Measurements from ENCODE around the gene PSME4.
A peak's percentile ranks its signal among the peaks of the same experiment; 100 is the strongest.

Gene PSME4

GRCh38 chr2:53970724-53971602, at the start of gene PSME4:
Gene PSME4 (minus strand): TSS chr2:53970993. CDS start chr2:53970784, 209 bp downstream.
- peak; percentile 91 for DNase-seq (ENCODE audit: low spot score)

- no peak for DNase-seq (ENCODE audit: low spot score)
Observed at GRCh38 chr2:54015798-54016699, 45.3 kb upstream of the PSME4 start.

GRCh38 chr2:54013996-54014395, 43.2 kb upstream of the PSME4 start:
- no peak for DNase-seq (ENCODE audit: low spot score)

- no peak for DNase-seq (ENCODE audit: low spot score)
Observed at GRCh38 chr2:54012538-54013141, 41.8 kb upstream of the PSME4 start.

- no peak for DNase-seq (ENCODE audit: low spot score)
Observed at GRCh38 chr2:54009549-54009948, 38.8 kb upstream of the PSME4 start.

GRCh38 chr2:54008439-54008838, 37.6 kb upstream of the PSME4 start:
- DNase-seq (ENCODE audit: low spot score), result no peak

- DNase-seq (ENCODE audit: low spot score), result no peak
Observed at GRCh38 chr2:54000524-54000923, 29.7 kb upstream of the PSME4 start.

- DNase-seq (ENCODE audit: low spot score), result no peak
Observed at GRCh38 chr2:54000122-54000521, 29.3 kb upstream of the PSME4 start.

GRCh38 chr2:53998834-53999233, 28.0 kb upstream of the PSME4 start:
- no peak for DNase-seq (ENCODE audit: low spot score)

GRCh38 chr2:53994818-53995808, 24.3 kb upstream of the PSME4 start:
- peak; percentile 68 for DNase-seq (ENCODE audit: low spot score)

- DNase-seq (ENCODE audit: low spot score), result no peak
Observed at GRCh38 chr2:53991948-53992347, 21.2 kb upstream of the PSME4 start.

GRCh38 chr2:53989210-53989862, 18.5 kb upstream of the PSME4 start:
- DNase-seq (ENCODE audit: low spot score), result no peak

- no peak for DNase-seq (ENCODE audit: low spot score)
Observed at GRCh38 chr2:53987336-53987921, 16.6 kb upstream of the PSME4 start.

GRCh38 chr2:53985646-53986045, 14.9 kb upstream of the PSME4 start:
- DNase-seq (ENCODE audit: low spot score), result no peak

- DNase-seq (ENCODE audit: low spot score), result peak; percentile 10
Observed at GRCh38 chr2:53969968-53970723, 647 bp downstream of the PSME4 start.

GRCh38 chr2:53969285-53969967, 1.4 kb downstream of the PSME4 start:
- peak; percentile 50 for DNase-seq (ENCODE audit: low spot score)

GRCh38 chr2:53964987-53965687, 5.7 kb downstream of the PSME4 start:
- no peak for DNase-seq (ENCODE audit: low spot score)

GRCh38 chr2:53964257-53964952, 6.4 kb downstream of the PSME4 start:
- no peak for DNase-seq (ENCODE audit: low spot score)
